H1 (cell line): Measurements from ENCODE around the gene WNT9A. TPM values are rescaled to one million over a fixed set of nuclear protein-coding genes. Genes with fewer than 3 reads are reported as not detected.

ENCODE experiments used
- ASH2L ChIP-seq: fragments of 200-600, 300-600 bp; sonication (generic); IDR thresholded peaks from one replicate; pipeline ENCODE4 v1.7.1; 2017; ENCODE audit warnings: low read length
- CBX8 ChIP-seq: fragments of 300-800, 300-1000 bp; sonication (generic); IDR thresholded peaks from 2 replicates; pipeline ENCODE4 v1.7.1; 2016; ENCODE audit warnings: low read depth, low read length, borderline replicate concordance
- CREB1 ChIP-seq: IDR thresholded peaks from 2 replicates; pipeline ENCODE4 v1.6.1; 2012; ENCODE audit warnings: inconsistent platforms
- EP300 ChIP-seq, 2 experiments: IDR thresholded peaks; 1 replicate in 1 of 2; 2 replicates in 1 of 2; pipeline ENCODE4 v1.6.1; 2011 to 2012; ENCODE audit warnings: low read depth in 2 of 2, low read length in 2 of 2, mild to moderate bottlenecking in 2 of 2, borderline replicate concordance in 1 of 2, inconsistent platforms in 1 of 2, moderate library complexity in 1 of 2
- RBBP5 ChIP-seq: IDR thresholded peaks from 2 replicates; pipeline ENCODE4 v1.7.1; 2012; ENCODE audit warnings: low read depth, mild to moderate bottlenecking, inconsistent platforms, low read length, moderate library complexity, borderline replicate concordance
- RNF2 ChIP-seq: fragments of 200-900, 300-1000 bp; sonication (generic); IDR thresholded peaks from 2 replicates; pipeline ENCODE4 v1.7.1; 2016; ENCODE audit warnings: borderline replicate concordance, low read depth, mild to moderate bottlenecking, antibody characterized with exemption, low read length; ENCODE audit not compliant: poor library complexity, severe bottlenecking; ENCODE audit errors: missing control alignments
- SIN3A ChIP-seq, 2 experiments: IDR thresholded peaks in 1 of 2; conservative IDR thresholded peaks in 1 of 2; 2 replicates each; pipeline ENCODE4 v1.6.1; 2011 to 2012; ENCODE audit warnings: low read length in 2 of 2, improper control_type of control experiment in 1 of 2, low read depth in 1 of 2, mild to moderate bottlenecking in 1 of 2
- TAF1 ChIP-seq: IDR thresholded peaks from 2 replicates; pipeline ENCODE4 v1.6.1; 2011; ENCODE audit warnings: mild to moderate bottlenecking, low read depth, low read length
- polyA plus RNA-seq, 7 experiments: library from polyadenylated mRNA; depleted of rRNA in 3 of 7; stranded (reverse) in 5 of 7; unstranded in 2 of 7; fragments of >200 nt in 5 of 7; fragments of 200-250 nt in 2 of 7; gene quantifications; 1 replicate in 5 of 7; 2 replicates in 1 of 7; 4 replicates in 1 of 7; pipeline versions ENCODE4 v1.2.1 to v1.2.3, GENCODE V29; 2011 to 2013; ENCODE audit warnings: missing spikeins in 2 of 7, mixed read lengths in 2 of 7
- total RNA-seq: library from RNA; stranded (reverse); fragmentation: NEBNext Ultra II Directional; extraction: Animal tissue kit (Norgen Biotek cat#: 25700); gene quantifications from 2 replicates; pipeline ENCODE4 v1.2.1, GENCODE V29; 2021

WNT9A gene
- total and polyA plus RNA-seq, 2 of the 8 experiments (the other 6 are each of a cell fraction or from before 2014, with no cell fraction given): 1.1 to 1.5 TPM

GRCh38 chr1:227944090-227944930 is 3.4 kb downstream of the WNT9A start (continued):
- TF ChIP-seq SIN3A (conservative IDR thresholded peaks at IDR 0.05 in 1 of 2, IDR thresholded peaks at IDR 0.05 in 1 of 2; ENCODE audit: low read depth in 1 of 2, low read length in 2 of 2) (no peak), TAF1 (no peak), EP300 (IDR thresholded peaks at IDR 0.05; ENCODE audit: borderline replicate concordance in 1 of 2, low read depth in 2 of 2, low read length in 2 of 2) (no peak), RBBP5 (no peak), CREB1 (no peak), ASH2L (no peak), RNF2 (no peak), CBX8 (no peak)
- TF ChIP-seq, all 59 proteins: peak for 0
